Caco-2 (cell line): Measurements from ENCODE around the gene LRRC56. TPM values are rescaled to one million over a fixed set of nuclear protein-coding genes. Genes with fewer than 3 reads are reported as not detected.

Experiments used
- BruUV-seq: library from RNA; stranded (reverse); fragments of 400-500 nt; replicated peaks from 2 replicates; lab custom pipeline; 2021; lab: Mats Ljungman, UMichigan
- CTCF ChIA-PET: fragments of 300-600 bp; sonication (Branson Sonifier 250); formaldehyde crosslinking; loops from one replicate; lab custom pipeline; 2022; ENCODE audit warnings: antibody characterized with exemption; lab: Charles Lee
- POLR2A ChIA-PET: fragments of 300-600 bp; sonication (Branson Sonifier 250); formaldehyde crosslinking; loops from one replicate; lab custom pipeline; 2022; ENCODE audit warnings: antibody characterized with exemption; lab: Charles Lee
- DNase-seq, 2 experiments: peaks; one replicate each; pipeline versions ENCODE4 v3.0.0 to v3.0.0-alpha.2; 2020 to 2022
- H3K27me3 ChIP-seq: replicated peaks from 2 replicates; pipeline ENCODE4 v1.6.0; 2011; ENCODE audit warnings: low read length; ENCODE audit not compliant: control insufficient read depth, insufficient read depth
- H3K36me3 ChIP-seq: 2 replicates; pipeline ENCODE4 v1.5.1; 2011; ENCODE audit warnings: low read length; ENCODE audit not compliant: control insufficient read depth, insufficient read depth
- H3K4me1 ChIP-seq: fragments of 250-450 bp; sonication (Bioruptor Pico); 2 replicates; pipeline ENCODE4 v1.5.1; 2020; ENCODE audit warnings: mild to moderate bottlenecking
- H3K4me3 ChIP-seq: 2 replicates; pipeline ENCODE4 v1.5.1; 2011; ENCODE audit warnings: low read depth, mild to moderate bottlenecking, control low read depth, low read length
- H3K9me3 ChIP-seq: fragments of 250-450 bp; sonication (Bioruptor Pico); 2 replicates; pipeline ENCODE4 v1.5.1; 2020; ENCODE audit warnings: mild to moderate bottlenecking, moderate library complexity
- H3K27ac Mint-ChIP-seq: one replicate; pipeline ENCODE4 v1.8.0; 2022; ENCODE audit warnings: mixed read lengths; ENCODE audit not compliant: unreplicated experiment
- H3K27me3 Mint-ChIP-seq: one replicate; pipeline ENCODE4 v1.8.0; 2022; ENCODE audit warnings: mixed read lengths; ENCODE audit not compliant: insufficient read depth, unreplicated experiment
- H3K36me3 Mint-ChIP-seq: one replicate; pipeline ENCODE4 v1.8.0; 2022; ENCODE audit warnings: mild to moderate bottlenecking, mixed read lengths; ENCODE audit not compliant: insufficient read depth, unreplicated experiment
- H3K4me1 Mint-ChIP-seq: one replicate; pipeline ENCODE4 v1.8.0; 2022; ENCODE audit warnings: low read depth, mixed read lengths; ENCODE audit not compliant: unreplicated experiment
- H3K4me3 Mint-ChIP-seq: one replicate; pipeline ENCODE4 v1.8.0; 2022; ENCODE audit warnings: mild to moderate bottlenecking, moderate library complexity, mixed read lengths; ENCODE audit not compliant: unreplicated experiment
- H3K9me3 Mint-ChIP-seq: one replicate; pipeline ENCODE4 v1.8.0; 2022; ENCODE audit warnings: mixed read lengths; ENCODE audit not compliant: unreplicated experiment
- CTCF ChIP-seq, 2 experiments: fragments of 200-600 bp in 1 of 2; IDR thresholded peaks; 1 replicate in 1 of 2; 2 replicates in 1 of 2; pipeline versions ENCODE4 v1.5.1 to v1.8.0; 2011 to 2022; ENCODE audit warnings: antibody characterized with exemption in 1 of 2, control low read depth in 1 of 2, inconsistent platforms in 1 of 2, low read depth in 1 of 2, low read length in 1 of 2, mild to moderate bottlenecking in 1 of 2, moderate library complexity in 1 of 2; ENCODE audit not compliant: insufficient read depth in 1 of 2, severe bottlenecking in 1 of 2, unreplicated experiment in 1 of 2
- intact Hi-C: fragments of 100-400 bp; cut with micrococcal nuclease; formaldehyde crosslinking; loops from one replicate; pipeline ENCODE4 v1.10.0; 2022; ENCODE audit not compliant: unreplicated experiment
- total RNA-seq: library from RNA; stranded (reverse); gene quantifications from 2 replicates; pipeline ENCODE4 v1.2.3, GENCODE V29; 2022

Gene LRRC56
- total RNA-seq, 1 experiment from 2014 or later = 4.4 TPM

- BruUV-seq = no TSS peak
- Histone ChIP-seq H3K27me3 (no peaks in the 10 kb centered on the region), H3K4me3 (no peak overlapping the region), H3K4me1 (peaks cover 9% of the 10 kb centered on the region; the same call in 1 of the 2 replicates), H3K9me3 (no peaks in the 10 kb centered on the region), H3K36me3 (no peaks in the 10 kb centered on the region)
- no peaks in the 10 kb centered on the region for H3K27me3 Mint-ChIP-seq
- no peak overlapping the region for H3K27ac Mint-ChIP-seq
- TF ChIP-seq CTCF (IDR thresholded peaks at IDR 0.05; ENCODE audit: insufficient read depth in 1 of 2, low read depth in 1 of 2, low read length in 1 of 2, severe bottlenecking in 1 of 2, unreplicated experiment in 1 of 2) = no peak
- DNase-seq = peak in 1 of 2 experiments; percentile 36
- intact Hi-C loops = no loop called here
- peaks cover 21% of the 10 kb centered on the region for H3K36me3 Mint-ChIP-seq
- H3K4me3 Mint-ChIP-seq = no peak overlapping the region
- ChIA-PET POLR2A (no interaction called here), CTCF (no interaction called here)
- H3K9me3 Mint-ChIP-seq = no peaks in the 10 kb centered on the region
- H3K4me1 Mint-ChIP-seq = no peaks in the 10 kb centered on the region
These were observed 3.5 kb downstream of the LRRC56 start for GRCh38 chr11:540583-541432.

DNA sequence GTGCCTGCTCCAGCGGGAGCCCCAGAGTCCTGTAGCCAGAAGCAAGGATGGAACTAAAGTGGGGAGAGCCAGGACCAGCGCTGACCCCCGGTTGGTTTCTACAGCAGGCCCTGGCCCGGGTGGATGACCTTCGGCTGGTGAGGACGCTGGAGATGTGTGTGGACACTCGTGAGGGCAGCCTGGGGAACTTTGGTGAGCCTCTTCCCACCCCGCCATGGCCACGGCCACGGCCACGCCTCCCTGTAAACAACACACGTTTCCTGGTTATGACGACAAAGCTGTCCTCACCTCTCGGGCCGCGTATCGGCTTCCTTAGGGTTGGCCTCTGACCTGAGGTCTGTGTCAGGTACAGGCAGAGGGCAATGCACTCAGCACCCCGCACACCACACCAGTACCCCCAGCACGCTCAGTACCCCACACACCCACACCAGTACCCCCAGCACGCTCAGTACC, 4.1 kb downstream of the LRRC56 start:
- no peak for TF ChIP-seq CTCF (IDR thresholded peaks at IDR 0.05; ENCODE audit: insufficient read depth in 1 of 2, low read depth in 1 of 2, low read length in 1 of 2, severe bottlenecking in 1 of 2, unreplicated experiment in 1 of 2)
- DNase-seq = peak in 1 of 2 experiments; percentile 35
- Mint-ChIP-seq H3K9me3 (no peaks in the 10 kb centered on the region), H3K4me3 (no peak overlapping the region), H3K27me3 (no peaks in the 10 kb centered on the region), H3K36me3 (peaks cover 16% of the 10 kb centered on the region), H3K27ac (no peak overlapping the region), H3K4me1 (no peaks in the 10 kb centered on the region)
- Histone ChIP-seq H3K27me3 (no peaks in the 10 kb centered on the region), H3K4me1 (peaks cover 9% of the 10 kb centered on the region; the same call in 1 of the 2 replicates), H3K4me3 (no peak overlapping the region), H3K9me3 (no peaks in the 10 kb centered on the region), H3K36me3 (no peaks in the 10 kb centered on the region)
- no TSS peak for BruUV-seq
- ChIA-PET CTCF (no interaction called here), POLR2A (no interaction called here)
- intact Hi-C loops = no loop called here

GRCh38 chr11:544817-545166, 7.5 kb downstream of the LRRC56 start:
- no peaks in the 10 kb centered on the region for H3K9me3 Mint-ChIP-seq
- CTCF ChIA-PET = interaction anchor here (0.5 to 0.7 kb wide), 2 partner anchors 181 to 217 kb away, joined by 3 read pairs; no protein-coding TSS in a partner anchor
- H3K4me3 Mint-ChIP-seq = no peak overlapping the region
- H3K4me1 Mint-ChIP-seq = no peaks in the 10 kb centered on the region
- Histone ChIP-seq H3K4me3 (no peak overlapping the region), H3K27me3 (no peaks in the 10 kb centered on the region), H3K36me3 (no peaks in the 10 kb centered on the region), H3K9me3 (no peaks in the 10 kb centered on the region), H3K4me1 (no peaks in the 10 kb centered on the region)
- H3K27me3 Mint-ChIP-seq = no peaks in the 10 kb centered on the region
- intact Hi-C loops = no loop called here
- H3K36me3 Mint-ChIP-seq = no peaks in the 10 kb centered on the region
- no peak for TF ChIP-seq CTCF (IDR thresholded peaks at IDR 0.05; ENCODE audit: insufficient read depth in 1 of 2, low read depth in 1 of 2, low read length in 1 of 2, severe bottlenecking in 1 of 2, unreplicated experiment in 1 of 2)
- BruUV-seq = no TSS peak
- no peak overlapping the region for H3K27ac Mint-ChIP-seq
- POLR2A ChIA-PET = no interaction called here
- no peak for DNase-seq
